GM19025 (cell line): ENCODE data around the gene MYZAP.

Experiments used
- ATAC-seq: cut with Tn5 transposase; IDR thresholded peaks from one replicate; pipeline ENCODE4 v1.9.1; 2021; ENCODE audit warnings: mild to moderate bottlenecking, low read depth, moderate library complexity; ENCODE audit not compliant: unreplicated experiment

MYZAP gene

DNA sequence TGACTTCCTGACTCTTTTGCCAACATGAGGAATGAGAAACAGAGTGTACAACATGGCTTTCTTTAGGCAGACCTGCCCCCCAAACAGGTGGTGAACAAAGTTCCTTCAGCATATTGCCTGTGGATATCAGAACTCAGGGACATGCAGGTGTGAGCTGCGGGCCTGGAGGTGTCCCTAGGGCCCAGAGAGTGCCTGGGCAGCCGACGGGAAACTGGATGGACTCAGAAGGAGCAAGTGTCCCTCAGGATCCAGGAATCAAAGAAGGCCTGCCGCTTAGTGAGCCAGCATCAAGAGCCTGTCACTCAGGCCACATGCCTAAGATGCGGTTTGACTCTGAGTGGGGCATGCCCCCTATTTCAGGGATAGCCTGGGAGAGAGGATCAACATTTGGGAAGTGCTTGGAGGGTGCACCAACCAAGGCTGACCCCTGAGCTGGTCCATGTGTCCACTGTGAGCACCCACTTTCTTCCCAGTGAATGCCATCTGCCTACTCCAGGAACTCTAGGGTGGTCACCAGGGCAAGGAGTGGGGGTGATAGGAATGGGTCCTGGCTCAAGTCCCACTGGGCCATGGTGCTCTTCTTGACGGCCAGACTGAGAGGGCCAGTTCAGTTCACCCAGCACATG lies 98.8 kb downstream of the MYZAP start:
- no peak for ATAC-seq

DNA sequence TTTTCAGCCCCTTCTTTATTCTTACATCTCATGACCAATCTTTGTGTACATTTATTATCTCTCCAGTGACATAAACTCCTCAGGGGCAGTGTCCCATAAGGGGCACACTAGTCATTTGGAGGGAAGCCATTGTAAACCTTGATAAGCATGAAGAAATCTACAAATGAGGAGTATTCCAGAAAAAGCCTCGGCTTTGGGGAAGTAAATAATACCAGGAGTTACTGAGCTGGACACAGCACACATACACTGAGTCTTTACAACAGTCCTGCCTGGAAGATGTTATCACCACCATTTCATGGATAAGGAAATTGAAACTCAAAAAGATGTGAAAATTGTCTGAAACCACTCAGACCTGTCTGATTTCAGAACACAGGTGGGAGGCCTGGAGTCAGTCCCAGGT lies 99.4 kb downstream of the MYZAP start:
- ATAC-seq = no peak

DNA sequence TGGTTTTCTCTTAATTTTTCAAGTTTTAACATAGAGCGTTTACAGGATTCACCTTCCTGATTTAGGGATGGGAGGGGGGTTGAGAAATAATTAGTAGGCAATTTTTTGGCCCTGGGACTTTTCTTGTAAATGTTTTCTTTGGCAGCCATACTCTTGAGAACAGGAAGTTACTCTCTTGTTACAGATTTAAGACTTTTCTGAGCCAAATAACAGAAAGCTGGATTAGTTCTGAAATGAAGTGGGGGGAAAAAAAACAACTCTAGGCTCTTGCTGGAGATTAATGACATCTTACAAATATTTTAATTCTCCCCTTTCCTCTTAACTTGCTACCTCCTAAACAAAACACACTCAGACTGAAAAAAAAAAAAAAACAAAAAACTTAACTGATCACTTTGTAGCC lies 101.0 kb downstream of the MYZAP start:
- no peak for ATAC-seq

DNA sequence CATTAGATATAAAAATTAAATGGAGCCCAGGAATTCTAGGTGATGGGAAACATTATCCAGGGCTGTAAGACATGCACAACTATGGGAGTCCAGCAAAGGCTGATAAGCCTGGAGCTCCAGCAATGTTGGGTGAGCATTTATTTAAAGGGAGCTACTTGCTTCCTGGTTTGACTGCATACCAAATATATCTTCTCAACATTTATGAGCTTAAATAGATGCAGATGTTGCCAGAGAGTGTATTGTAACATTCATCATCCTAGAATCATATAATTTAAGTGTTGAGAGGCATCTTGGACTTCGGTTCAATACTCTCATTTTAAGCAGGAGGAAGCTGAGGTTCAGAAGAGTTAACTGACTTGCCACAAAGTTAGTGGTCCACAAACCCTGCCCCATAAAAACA lies 102.6 kb downstream of the MYZAP start:
- no peak for ATAC-seq

DNA sequence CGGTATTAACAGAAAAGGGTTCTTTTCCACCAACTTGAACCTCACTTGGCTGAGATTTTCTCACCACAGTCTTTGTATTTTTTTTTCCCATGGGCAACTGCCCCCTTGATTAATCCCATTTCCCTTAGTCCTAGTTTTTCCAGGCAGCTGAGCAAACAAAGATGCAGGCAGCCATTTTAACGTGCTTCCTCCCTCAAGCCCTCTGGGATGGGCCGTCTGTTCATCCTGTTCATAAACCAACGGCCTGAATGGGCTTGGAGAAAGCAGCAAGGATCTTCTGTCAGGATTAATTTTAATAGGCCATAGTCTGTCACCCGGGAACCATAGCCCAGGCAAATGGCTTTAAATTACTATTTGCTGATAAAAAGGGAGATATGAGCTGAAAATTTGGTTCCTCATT lies 104.4 kb downstream of the MYZAP start:
- ATAC-seq = no peak

GRCh38 chr15:57697588-57697987 lies 105.9 kb downstream of the MYZAP start:
- no peak for ATAC-seq

DNA sequence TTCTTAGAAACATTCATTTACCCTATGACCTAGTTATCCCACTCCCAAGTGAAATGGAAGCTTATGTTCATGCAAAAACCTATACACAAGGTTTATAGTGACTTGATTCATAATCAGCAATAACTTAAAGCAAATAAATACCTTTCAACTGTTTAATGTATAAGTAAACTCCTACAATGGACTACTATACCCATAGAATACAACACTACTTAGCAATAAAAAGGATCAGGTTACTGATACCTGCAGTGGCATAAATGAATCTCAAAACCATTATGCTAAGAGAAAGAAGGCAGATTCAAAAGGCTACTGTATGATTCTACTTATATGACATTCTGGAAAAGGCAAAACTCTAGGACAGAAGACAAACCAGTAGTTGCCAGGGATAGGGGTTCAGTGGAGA lies 106.5 kb downstream of the MYZAP start:
- no peak for ATAC-seq

- no peak for ATAC-seq
Measured at GRCh38 chr15:57698991-57699390, 107.3 kb downstream of the MYZAP start.

DNA sequence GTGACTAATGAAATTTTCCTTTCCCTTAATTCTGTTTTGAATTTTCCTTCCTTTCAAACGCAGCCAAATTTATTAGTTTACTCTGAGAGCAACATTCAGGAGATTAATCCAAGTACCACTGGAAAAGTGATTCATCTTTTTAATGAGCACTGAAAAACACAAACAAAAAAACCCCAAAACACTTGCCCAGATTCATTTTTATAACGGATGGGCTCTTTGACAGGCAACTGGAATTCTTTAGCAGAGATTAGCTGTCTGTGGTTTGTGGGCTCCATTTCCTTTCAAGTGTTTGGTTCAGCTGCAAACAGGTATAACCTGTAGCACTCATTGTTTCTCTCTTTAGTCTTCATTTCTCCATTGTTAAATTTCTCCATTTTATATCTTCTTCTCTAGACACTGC lies 111.7 kb downstream of the MYZAP start:
- ATAC-seq = no peak

DNA sequence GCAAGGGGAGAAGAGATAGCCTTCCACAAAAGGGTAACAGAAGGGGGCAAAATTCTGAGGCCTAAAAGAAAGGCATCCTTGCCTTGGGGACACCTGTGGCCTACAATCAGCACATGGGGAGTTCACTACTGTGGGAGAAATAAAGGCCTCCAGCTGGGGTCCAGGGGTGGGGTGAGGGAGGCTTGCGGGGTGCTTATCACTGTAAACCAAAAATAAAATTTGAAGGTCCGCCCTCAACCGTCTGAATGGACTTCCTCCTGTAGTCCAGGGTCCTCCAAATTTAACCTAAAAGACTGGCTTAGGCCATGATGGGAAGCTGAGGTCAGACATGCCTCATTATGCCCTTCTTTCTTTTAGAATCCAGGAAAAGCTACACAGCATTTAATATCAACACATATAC lies 112.7 kb downstream of the MYZAP start:
- ATAC-seq = no peak

- no peak for ATAC-seq
Measured at GRCh38 chr15:57705746-57706404, 114.2 kb downstream of the MYZAP start.

GRCh38 chr15:57706405-57707209 lies 114.9 kb downstream of the MYZAP start, which contains the start of gene POLR2M:
TSS of gene POLR2M (plus strand) at chr15:57706714. CDS start at chr15:57706843, 129 bp downstream.
- ATAC-seq = peak; percentile 98

DNA sequence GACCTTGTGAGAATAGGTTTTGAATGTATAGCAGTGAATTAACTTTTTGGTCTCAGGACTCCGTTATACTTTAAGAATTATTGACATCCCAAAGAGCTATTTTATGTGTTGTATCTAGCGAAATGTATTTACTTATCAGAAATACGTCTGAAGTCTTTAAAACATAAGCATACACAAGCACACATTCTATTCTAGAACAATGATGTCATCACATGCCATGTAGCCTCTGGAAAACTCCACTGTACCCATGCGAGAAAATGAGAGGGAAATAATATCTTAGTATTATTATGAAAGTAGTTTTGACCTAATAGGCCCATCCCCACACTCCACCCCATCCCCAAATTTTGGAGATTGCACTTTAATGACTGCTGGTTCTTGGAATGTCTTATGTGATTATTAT lies 116.3 kb downstream of the MYZAP start:
- no peak for ATAC-seq

DNA sequence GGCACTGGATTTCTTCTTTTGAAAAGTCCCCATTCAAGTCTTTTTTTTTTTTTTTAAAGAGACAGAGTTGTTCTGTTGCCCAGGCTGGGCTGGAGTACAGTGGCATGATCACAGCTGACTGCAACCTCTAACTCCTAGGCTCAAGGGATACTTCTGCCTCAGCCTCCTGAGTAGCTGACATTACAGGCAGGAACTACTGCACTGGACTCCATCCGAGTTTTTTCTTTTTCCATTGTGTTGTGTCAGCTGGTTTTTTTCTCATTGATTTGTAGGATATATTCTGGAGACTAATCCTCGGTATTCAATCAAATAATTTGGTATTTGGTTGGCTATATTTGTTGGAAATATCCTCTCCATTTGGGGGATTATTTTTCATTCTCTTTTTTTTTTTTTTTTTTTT lies 126.6 kb downstream of the MYZAP start:
- ATAC-seq = no peak

GRCh38 chr15:57720867-57721266 lies 129.2 kb downstream of the MYZAP start:
- no peak for ATAC-seq

- no peak for ATAC-seq
Measured at GRCh38 chr15:57726411-57726810, 134.7 kb downstream of the MYZAP start.

DNA sequence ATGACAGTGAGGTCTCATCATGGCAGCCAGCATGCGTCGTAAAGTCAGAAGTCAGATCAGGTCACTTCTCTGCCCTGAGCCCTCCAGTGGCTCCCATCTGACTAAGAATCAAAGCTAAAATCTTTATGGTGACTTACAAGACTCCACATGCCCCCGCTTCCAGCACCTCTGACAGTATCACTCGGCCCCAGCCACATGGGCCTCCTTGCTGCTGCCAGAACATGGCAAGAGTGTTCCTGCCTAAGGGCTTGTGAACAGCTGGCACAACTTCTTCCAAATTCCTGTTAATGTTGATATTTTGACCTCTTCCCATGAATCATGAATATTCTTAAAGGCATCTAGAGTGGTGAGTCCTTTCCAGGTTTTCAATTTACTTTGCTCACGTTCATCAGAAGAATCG lies 135.3 kb downstream of the MYZAP start:
- no peak for ATAC-seq

- no peak for ATAC-seq
Measured at GRCh38 chr15:57728436-57728835, 136.7 kb downstream of the MYZAP start.

DNA sequence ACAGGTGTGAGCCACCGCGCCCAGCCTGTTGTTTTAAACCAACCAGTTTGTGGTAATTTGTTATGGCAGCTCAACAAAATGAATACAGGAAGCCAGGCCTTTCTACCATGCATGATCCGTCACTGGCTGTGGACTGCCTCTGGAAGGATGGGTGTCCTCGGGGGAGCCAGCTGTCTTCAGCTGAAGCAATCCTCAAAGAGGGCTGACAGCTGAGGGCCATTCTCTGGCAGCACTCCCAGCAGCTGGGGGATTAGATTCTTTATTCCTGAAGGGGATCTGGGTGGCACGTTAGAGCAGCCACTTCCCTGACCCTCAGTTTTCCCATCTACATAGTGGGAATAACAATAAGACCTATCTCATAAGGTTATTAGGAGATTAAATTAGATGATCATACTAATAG lies 139.2 kb downstream of the MYZAP start:
- no peak for ATAC-seq

- ATAC-seq = no peak
Measured at GRCh38 chr15:57731530-57732103, 139.9 kb downstream of the MYZAP start.
